AG20443 (cell line): ENCODE measurements around the gene IL19.

Experiments
- DNase-seq: peaks from one replicate; pipeline ENCODE4 v3.0.0; 2012; ENCODE audit warnings: low spot score, mixed read lengths

IL19 gene

DNA sequence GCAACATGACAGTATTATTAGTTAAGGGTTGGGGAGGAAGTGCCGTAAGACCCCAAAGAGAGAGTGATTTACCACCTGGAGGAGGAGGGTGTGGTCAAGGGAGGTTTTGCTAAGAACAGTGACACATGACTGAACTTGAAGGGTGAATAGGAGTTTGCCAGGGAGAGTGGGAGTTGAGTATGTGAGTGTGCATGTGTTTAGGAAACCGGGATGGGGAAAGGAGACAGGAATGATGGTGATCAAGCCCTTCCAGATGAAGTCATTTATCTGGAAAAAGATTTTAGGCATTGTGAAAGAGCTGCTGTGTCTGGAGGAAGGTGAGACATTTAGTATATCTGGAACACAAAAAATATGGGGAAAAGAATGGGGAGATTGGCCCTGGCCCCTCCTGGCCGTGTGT, 29.8 kb downstream of the IL19 start:
- no peak for DNase-seq

DNA sequence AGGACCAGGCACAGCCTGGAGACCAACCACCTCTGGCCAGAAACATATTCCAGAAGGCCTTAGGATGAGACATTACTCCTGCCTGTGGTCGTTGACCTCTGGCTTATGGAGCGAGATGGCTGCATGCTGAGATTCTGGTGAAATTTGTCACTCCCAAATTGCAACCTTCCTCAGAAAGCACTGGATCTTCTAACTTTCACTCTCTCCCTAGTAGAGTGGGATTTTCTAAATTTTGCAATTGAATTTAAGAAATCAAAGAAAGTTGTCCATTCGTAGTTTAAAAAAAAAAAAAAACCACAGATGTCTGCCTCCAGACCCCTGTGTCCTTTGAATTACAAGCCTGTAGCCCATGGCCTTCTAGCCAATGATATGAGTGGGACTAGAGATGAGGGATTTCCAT, 30.3 kb downstream of the IL19 start:
- DNase-seq: no peak

DNA sequence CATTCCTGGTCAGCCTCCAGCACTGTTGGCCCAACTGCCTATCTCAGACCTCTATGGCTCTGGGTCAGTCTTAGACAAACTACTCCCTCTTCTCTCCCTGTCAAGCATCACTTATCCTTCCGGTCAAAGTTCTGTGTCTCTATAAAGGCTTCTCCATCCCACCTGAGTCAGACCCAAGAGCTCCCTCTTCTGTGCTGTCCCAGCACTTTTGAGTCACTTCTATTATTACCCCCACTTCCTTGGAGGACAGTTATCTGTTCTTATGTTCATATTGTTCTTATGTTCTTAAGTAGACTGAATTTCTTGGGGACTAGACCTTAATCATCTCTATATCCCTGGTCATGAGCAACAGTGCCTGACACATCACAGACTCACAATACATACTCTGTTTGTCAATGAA, 30.9 kb downstream of the IL19 start:
- no peak for DNase-seq

DNA sequence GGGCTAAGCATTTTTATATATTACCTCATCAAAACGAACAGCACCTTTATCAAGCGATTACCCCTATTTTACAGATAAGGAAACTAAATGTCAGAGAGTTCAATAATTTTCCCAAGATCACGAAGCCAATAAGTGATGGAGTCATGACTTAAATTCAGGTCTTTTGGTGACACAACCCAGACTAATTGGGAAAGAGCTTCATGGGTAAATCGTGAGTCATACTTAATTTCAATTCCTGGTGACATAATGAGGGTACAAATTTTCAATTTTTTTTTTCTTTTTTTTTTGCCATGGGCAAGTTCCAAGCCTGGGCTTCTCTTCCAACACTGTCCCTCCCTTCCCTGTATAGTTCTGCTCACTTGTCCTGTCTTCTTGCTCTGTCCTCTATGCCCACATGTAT, 31.8 kb downstream of the IL19 start:
- peak; percentile 30 for DNase-seq

DNA sequence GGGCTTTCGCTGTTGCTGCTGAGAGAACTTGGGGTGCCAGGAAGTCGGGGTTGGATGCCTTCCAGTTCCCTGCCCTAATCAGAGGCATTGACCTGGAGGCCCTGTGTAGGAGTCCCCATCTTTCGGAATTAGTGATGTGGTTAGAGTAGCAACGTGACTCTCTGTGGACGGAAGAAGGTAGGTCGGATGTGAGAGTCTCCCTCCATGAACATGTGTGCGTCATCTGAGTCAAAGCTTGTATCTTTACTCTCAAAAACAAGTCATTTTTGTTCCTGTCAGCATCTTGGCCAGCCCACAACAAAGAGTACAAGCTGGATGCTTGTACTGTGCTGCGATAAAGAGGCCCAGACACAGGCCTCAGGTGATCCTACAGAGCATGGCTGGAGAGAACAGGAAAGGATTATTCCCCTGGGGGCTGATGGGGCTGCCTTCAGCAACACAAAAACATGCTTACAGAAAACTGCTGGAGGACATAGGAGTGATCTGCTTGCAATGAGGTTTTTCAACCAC, 32.7 kb downstream of the IL19 start:
- DNase-seq: no peak

DNA sequence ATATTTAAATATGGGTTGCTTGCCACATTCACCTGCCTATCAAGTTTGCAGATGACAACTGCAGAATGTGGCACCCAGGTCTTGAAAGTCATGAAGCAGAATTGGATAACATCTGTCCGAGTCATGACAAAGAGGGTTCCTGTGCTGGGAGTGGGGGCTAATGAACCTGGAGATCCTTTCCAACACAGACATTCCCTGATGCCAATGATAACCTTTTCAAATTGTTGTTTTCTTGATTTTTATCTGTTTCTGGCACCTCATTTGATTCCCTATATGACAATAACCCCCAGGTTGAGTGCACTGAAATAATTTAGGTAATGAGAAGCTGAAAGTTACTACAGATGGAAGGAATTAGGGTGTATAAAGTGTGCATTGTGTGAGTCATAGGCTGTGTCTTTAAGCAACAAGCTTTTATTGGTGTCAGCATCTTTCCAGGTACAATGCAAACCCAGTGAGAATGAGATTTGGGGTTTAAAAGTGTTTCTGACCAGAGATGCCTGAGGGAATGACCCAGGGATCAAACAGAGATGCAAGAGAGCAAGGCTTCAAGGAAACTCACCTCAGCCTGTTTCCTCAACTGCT, 33.7 kb downstream of the IL19 start:
- DNase-seq: no peak

DNA sequence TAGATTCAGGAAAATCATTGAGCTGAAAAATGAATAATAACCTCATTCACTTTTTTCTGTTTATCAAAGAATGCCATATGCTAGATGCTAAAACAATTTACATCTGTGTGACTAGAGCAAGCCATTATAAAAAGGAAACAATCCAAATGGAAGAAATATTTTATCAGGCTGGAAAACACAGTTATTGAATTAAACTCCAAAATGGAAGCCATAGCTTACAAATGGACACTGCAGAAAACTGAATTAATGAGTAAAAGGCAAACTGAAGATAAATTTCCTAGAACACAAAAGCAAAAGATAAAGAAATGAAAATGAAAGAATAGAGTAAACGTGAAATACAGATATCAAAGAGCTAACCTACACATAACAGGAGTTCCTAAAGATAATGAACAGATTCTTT, 34.8 kb downstream of the IL19 start:
- no peak for DNase-seq

DNA sequence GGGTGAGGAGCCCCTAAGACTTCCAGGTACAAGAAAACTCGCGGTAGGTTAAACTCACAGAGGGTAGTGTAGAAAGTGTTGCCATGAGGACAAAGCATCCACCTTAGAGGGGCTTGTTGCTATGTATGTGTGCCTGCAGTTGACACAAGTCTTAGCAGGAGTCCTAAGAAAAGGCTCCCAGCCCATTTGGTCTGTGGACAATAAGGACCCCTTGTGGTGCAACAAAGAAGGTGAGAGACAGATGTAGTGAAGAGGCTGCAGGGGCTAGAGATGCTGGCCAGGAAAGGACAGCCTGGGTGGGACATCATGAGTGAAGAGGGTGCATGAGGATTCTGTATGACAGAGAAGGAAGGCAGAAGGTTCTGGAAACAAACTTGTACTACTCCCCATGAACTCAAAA, 38.0 kb downstream of the IL19 start:
- DNase-seq: peak; percentile 41

DNA sequence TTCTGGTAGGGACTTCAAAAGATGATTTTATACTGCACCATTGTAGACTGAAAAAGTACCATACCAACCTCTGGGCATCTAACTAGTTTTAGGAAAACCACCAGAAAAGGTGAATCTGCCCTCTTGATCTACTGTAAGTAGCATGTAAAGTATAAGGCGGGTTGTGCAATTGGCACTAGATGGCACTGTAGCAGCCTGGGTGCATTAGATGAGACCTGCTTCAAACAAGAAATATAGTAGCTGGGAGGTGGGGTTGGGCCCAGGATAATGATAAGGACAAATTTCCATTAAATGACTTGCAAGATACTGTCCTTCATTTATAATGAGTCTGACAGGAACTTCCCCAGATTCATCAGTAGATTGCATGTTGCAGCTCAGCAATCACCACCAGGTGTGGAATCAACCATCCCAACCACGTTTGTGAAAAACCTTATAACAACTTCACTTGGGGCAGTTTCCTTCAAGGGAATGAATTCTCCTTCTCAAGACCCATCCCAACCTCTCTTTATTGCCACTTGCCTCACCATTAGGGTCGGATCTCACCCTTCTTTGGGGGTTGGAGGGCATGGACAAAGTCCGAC, 39.0 kb downstream of the IL19 start:
- DNase-seq: peak; percentile 39

DNA sequence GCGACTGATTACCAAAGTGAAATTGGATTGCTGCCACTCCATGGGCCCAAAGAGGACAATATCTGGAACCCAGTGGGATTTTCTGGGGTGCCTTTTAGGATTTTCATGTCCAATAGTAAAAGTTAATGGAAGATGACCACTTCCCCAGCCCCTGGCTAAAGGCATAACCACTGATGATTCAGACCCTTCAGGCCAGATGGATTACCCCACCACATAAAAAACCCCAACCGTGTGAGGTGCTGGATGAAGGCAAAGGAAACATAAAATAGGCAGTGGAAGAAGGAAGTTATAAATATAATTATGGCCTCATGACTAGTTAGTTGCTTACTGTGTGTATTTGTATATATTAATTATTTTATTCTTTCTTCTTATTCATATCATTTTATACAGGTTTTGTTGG, 41.9 kb downstream of the IL19 start:
- no peak for DNase-seq

DNA sequence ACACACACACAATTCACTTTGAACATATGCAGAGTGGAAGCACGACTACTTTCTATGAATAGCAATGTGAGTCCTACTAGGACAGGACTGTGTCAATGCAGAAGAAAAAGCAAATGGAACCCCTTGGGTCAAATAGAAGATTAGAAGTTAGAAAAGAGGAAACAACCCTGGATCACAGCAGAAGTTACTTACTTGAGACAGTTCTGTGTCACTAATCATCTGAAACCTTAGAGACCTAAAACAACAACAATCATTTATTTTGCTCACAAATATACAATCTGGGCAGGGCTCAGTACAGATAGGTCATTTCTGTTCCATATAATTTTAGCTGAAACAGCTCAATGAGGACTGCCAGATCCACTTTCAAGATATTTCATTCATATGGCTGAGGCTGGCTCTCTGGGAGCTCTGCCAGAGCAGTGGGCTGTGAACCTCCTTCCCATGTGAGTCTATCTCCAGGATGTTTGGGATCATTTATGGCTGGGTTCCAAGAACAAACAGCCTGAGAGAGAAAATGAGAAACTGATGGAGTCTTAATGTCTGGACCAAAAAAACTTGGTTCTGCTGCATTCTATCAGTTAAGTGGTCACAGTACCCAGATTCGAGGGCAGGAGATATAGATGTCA, 44.3 kb downstream of the IL19 start:
- peak; percentile 30 for DNase-seq

DNA sequence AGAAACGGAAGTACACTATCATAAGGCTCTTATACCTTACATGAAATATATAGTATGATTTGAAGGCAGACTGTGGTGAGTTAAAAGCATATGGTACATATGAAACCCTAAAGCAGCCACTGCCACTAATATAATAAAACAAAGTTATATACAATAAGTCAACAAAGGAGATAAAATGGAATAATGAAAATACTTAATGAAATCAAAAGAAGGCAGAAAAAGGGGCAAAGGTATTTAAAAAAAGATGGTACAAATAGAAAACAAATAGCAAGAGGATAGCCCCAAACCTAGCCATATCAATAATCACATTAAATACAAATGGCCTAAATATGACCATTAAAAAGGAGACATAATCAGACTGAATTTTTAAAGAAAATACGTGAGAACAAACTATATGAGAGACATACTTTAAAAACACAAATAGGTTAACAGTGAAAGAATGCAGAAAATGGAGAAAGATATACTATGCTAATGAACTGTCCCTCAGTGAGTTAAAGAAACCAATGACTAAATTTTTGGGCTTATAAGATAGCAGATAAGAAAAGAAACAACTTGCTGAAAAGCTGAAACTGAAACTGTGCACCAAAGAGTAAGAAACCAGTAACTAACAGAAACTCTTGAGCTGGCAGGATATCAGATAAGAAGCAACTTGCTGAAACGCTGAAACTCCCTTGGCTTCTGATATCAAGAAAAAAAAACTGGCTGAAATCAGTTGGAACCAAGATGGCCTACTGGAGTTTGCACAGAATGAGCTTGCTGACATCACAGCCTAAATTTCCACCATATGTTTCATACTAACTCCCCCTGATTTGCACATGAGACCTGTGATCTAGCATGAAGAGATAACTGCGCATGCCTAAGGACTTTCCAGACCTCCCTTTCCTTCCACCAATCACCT, 46.1 kb downstream of the IL19 start:
- DNase-seq: no peak

DNA sequence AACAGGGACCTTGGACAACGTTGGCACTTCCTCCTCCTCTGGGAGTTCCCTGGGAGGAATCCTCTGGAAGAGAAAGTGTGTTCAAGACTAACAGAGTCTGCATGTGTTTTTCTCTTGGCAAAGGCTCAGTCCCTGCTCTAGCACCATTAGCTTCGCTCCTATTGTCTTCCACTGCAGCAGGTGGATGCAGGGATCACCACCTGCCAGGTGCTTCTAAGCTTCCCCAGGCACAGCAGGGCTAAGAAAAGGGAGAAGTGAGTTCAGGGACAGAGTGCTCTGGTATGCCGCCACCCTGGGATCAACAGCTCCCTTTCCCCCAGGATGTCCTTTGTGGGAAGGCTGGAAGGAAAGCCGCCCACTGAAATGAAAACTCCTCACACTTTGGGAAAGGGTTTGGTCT, 50.9 kb downstream of the IL19 start:
- no peak for DNase-seq

DNA sequence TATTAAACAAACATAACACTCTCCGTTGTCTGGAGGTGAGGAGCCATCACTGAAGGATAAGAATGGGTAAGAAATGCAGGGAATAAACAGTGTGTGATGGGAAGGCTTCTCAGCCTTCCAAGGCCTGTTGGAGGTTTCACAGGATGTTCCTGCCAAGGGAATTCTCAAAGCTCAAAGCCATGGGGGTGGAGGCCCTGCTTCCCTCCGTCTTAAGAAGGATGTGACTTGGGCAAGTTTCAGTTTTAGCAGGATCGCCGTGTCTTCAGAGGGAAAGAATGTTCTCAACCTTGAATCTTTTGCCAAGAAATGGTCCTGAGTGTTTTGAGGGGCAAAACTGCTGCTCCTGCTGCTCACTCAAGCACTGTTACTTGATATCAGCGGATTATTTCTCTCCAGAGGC, 53.2 kb downstream of the IL19 start:
- DNase-seq: no peak

DNA sequence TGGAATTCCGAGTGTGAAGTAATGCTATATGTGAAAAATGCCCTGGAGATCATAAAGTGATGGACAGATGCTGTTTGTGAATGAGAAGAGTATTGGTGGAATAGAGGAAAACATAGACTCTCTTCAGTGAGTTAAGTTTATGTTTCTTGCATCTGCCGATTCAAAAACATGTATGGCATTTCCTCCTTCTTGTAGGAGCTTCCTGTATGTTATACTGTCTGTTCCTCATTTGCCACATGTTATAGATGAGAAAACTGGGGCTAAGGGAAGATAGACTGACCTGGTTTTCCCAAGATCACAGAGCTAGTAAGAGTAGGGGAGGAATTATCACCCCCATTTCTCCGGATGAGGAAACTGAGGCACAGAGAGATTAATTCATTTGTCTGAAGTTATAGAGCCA, 53.8 kb downstream of the IL19 start:
- DNase-seq: no peak

DNA sequence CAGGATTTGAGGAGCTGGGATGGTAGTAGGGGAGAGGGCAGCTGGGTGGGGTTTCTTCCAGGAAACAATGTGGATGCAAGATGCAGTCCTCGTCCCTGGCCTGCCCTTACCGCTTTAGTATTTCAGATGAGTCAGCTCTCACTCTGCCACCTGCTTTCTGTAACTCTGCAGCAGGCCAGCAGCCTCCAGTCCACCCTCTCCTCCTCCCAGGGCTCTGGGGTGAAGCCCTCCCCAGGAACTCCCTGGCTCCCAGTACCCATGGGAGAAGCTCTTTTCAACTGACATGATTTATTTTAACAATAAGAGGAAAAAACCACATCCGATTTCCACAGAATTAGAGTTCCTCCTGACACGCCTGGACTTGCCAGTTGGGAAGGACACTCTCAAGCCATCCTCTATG, 55.8 kb downstream of the IL19 start:
- DNase-seq: no peak

DNA sequence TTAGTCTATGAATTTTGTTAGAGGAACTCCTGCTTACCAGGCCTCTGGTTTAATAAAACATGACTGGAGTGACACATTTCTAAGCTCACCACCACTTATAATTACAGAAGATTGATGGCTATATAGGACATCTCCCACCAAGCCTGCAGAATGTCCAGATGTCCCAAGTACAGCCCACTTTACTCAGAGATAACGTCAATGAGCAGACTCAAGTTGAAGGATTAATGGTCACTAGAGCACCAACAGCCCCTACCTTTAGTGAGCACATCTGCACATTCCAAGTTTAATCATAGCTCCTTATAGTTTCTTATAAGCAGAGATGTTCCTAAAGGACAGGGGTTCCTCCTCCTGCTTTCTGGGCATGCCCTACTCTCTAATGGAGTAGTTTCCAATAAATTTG, 57.5 kb downstream of the IL19 start:
- no peak for DNase-seq

DNA sequence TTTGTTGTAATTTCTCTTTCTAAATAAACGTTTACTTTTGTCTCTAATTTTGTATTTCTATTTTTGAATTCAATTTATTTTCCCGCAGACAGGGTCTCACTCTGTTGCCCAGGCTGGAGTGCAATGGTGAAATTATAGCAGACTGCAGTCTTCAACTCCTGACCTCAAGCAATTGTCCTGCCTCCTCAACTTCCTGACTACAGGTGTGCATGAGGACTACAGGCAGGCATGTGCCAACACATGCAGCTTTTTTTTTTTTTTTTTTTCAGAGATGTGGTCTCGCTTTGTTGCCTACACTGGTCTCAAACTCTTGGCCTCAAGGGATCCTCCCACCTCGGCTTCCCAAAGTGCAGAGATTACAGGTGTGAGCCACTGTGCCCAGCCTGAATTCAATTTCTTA, 58.2 kb downstream of the IL19 start:
- no peak for DNase-seq

DNA sequence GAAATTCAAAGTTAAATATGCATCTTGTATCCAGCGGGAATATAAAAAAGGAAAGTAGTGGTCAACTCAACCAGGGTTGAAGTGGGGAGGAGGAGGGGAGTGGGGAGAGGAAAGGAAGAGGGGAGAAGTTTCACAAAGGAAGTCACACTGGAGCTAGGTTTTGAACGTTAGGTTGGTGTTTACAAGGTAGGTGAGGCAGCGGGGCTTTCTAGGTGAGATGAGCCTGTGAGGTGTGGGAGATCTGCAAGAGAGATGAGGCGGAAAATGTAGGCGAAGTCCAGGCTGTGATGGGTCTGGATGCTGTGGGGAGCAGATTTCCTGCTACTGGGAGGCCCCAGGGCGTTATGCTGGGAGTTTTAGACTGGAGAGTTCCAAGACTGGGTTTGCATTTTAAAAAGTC, 58.7 kb downstream of the IL19 start:
- no peak for DNase-seq

DNA sequence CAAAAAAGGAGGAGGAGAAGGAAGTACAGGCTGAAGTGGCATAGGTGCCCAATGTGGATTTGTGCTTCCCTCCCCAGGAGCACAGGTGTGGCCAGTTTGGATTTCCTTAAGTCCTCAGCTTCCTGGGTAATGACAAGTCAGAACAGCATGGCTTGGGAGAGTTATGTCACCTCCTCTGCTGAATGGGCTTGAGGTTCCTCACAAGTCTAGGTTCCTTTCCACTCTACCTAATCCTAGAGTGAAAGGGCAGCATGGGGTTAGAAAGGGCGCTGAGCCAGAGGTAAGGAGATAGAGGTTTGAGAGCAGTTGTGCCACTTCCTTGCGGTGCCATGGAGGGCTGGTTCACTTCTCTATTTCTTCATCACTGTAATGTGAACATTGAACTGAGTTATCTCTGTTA, 59.3 kb downstream of the IL19 start:
- no peak for DNase-seq

DNA sequence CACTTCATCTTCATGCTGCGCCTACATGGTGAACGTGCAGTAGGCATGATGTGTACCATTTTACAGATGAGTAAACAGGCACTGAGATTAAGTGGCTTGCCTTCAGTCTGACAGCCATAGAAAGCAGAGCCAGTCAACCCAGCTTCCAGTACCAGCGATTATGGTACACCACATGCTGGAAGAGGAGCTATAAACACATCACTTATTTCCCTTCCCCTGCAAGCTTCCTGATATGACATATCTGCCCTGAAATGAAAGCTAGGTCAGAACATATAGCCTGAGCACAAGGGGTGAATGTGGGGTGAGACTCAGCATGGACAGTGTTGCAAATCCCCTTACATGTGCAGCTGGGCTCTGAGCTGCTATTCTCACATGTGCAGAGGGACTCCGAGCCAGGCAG, 61.1 kb downstream of the IL19 start:
- DNase-seq: no peak

DNA sequence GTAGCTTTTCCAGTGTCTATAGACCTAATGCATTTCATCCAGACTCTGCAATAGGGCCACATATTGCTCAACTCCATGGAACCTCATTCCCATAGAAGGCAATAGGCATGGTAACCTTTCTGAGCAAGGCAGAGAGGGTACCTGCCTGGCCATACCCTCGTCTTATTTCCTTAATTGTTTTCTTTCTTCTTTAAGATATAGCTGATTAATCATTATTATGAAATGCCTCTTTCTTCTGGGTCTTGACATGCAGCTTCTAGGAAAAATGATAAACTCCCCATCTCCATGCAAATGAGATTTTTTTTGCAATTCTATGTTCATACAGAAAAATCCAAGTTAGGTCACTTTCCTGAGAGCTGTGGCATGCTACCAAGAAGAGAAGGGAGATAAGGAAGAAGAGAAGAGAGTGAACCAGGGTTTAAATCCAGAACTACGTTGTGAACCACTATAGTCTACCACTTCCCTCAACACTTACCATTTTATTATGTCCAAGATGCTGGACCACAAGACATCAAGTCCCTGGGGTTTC, 61.8 kb downstream of the IL19 start:
- DNase-seq: no peak
